Adipose tissue (tissue), 3 donors: ENCODE measurements around the gene CD53. TPM values are rescaled to one million over a fixed set of nuclear protein-coding genes. Genes with fewer than 3 reads are reported as not detected.

Source experiments
- polyA plus RNA-seq, 3 donors: library from polyadenylated mRNA; stranded (reverse); fragments of 200-250 nt; gene quantifications; one replicate each; pipeline ENCODE4 v1.2.3, GENCODE V29; 2013
- donor health status: healthy with polysubstance abuse.
- donor health status: Bipolar disorder and iron deficiency.
- donor health status: healthy.

The CD53 gene
- polyA plus RNA-seq, 3 donors: 12.0 to 59.0 (median 35.1) TPM

Other genes starting within 250 kb of the CD53 start
- gene KCNA3, start 198.2 kb upstream of the CD53 start, polyA plus RNA-seq: under 1 TPM in 2 of 3 donors, not detected in 1; 0.24 to 0.36 TPM
- gene LRIF1, start 90.8 kb downstream of the CD53 start, polyA plus RNA-seq: 1 to 10 TPM; 3.0 to 8.7 (median 3.5) TPM